HG03139 (cell line): Measurements from ENCODE around the gene ZIC3.

Source experiments
- ATAC-seq: cut with Tn5 transposase; IDR thresholded peaks from one replicate; pipeline ENCODE4 v1.9.1; 2021; ENCODE audit not compliant: unreplicated experiment

The ZIC3 gene

DNA sequence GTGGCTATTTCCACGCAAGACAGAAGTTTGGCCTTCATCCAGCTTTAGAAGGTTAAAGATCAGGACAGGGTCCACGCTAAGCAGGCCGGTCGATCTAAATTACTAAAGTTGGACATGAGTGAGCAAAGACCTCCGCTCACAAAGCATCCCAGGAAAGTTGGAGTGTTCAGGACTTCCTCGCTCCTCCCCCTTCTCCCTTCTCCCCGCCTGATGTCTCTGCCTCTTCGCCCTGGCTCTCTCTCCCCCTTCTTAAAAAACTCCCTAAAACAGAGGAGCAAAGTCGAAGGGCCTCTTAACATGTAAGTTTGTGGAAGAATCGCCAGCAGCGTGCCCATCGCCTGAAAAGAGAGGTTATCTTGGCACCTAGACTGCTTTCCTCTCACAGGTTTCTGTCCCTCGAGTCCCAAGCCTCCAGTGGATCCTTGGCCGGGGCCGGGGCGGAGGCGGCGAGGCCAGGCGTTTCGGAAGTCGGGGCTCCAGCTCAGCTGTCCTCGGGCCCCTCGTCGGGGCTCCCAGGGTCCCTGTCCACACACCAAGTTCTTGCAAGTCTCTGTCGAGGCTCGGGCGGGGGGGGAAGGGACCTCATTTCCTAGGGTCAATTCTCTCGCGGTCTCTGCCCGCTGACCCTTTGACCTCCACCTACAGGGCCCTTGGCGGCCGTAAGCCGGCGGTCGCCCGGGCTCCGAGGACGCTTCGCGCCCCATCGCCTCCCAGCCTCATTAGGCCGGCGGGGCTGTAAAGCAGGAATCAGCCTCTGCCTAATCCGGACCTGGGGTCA, 7.6 kb downstream of the ZIC3 start:
- no peak for ATAC-seq

DNA sequence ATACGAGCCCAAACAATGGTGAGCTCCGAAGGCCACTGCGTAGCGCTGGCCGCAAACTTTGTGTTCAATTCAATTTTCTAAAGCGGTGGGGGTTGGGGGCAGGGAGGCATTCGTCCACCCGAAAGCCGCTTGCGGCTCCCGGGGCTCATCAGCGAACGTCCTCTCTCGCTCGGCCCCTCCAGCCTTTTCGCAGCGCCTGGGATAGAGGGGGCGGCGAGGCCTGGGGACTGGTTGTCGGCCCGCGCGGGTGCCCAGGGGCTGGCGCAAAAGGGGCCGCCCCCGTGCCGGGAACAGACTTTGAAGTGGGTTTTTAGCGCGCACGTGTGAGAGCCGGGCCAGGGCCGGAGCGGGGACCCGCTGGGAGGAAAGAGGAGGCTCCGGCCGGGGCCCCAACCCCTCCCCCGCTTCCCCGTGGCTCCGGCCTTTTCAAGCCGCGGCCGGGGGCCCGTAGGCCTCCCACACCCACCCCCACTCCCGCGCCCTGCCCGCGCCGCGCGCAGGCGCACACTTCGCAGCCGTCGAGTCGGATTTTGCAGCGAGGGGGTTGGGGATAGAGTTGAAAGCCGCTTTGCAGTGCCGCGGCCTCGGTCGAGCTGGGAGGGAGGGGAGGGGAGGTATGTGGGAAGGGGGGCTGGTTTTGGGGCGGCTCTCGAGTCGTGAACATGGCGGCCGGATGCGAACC, 8.3 kb downstream of the ZIC3 start:
- no peak for ATAC-seq

DNA sequence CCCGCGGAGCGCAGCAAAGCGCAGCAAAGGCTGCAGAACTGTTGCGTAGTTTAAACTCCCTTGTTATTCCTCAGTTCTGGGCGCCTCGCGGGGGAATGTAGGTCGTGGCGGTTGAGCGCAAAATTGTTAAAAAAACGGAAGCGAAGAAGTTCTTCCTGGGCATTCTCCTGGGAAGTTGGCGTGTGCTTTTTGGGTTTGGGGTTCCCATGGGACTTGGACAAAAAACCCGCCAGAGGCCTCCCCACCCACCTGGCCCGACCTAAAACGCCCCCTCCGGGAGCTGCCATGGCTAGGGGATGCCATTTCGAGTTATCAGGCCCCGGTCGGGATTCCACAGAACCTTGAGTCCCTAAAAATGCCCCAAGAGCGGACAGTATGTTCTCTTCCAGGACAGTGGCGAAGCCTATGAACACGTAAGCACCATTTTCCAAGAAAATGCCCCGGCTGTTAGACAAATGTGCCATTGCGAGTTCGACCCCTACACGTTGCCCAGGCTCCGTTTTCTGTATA, 8.9 kb downstream of the ZIC3 start:
- ATAC-seq: no peak

DNA sequence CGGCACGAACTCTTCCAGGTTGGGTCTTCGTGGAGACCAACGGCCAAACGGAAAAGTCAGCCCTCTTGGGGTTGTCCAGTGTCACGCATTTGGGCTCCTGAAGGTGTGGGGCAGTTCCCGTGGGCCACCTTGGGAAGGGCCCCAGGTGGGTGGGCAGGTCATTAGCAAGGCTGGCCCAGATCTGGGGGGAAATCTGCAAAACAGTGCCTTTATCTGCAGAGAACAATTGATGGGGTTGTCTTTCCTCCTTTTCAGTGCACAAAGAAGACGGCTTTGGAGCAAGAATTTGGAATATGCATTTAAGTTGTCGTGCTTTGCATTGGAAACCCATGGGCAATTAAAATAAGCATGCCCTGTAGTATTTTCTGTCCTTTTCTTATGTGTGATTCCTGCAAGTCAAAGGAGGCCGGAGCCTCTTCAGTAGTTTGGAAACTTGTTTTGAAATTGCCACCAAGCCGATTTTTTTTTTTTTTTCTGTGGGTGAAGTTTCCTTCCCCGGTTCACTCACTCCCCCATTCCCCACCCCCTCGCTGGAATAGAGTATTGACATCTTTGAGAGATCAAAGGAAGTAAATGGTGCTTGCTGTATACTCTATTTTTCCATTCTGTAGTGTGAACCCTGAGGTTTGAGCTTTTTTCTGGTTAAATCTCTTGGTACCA, 9.8 kb downstream of the ZIC3 start:
- no peak for ATAC-seq

DNA sequence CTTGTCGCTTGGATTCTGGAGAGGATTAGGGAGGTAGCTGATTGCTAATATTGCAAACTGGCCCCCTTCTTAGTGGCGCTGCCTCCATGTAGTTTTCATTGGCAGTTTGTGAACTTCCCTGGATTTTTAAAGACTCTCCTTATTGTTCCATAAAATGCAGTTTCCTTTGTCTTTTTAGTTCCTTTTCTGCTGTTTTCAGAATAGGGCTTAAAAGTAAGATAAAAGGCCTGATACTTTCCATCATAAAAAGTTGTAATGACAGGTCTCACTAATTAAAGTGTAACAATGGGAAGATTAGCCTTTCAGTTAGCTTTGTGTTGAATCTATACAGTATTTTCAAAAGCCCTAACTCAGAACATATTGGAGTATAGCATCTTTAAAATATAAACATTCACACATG, 21.2 kb downstream of the ZIC3 start:
- no peak for ATAC-seq

DNA sequence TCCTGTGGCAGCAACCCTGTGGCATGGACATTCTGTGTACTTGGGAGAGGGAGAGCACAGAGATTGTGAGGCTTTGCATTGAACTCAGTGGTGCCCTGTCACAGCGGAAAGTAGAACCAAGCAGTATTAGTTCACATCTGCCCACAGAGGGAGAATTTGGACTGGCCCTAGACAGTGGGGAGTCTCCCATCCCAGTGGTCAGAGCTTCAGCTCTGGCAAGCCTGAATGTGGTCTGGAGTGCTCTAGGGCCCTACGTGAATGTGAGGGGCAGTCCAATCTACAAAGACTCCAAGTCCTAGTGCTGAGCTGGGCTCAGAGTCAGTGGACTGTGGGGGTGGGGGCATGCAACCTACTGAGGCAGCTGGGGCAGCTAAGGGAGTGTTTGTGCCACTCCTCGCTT, 34.8 kb downstream of the ZIC3 start:
- no peak for ATAC-seq
